Coronary artery (tissue), 2 donors: ENCODE data around the gene CEP250.
"Not testable (repeated sequence)": the region's sequence is repeated elsewhere in the genome, so short reads cannot be mapped to it uniquely, and the experiment has no call there.

Source experiments
- DNase-seq: peaks from one replicate; pipeline ENCODE4 v3.0.0-alpha.2; 2017; ENCODE audit warnings: low spot score
- H3K27ac ChIP-seq, 2 donors: fragments of 200-600 bp; sonication (generic); one replicate each; pipeline ENCODE4 v1.5.1; 2016 to 2019
- H3K4me3 ChIP-seq: fragments of 200-600 bp; sonication (generic); 2 replicates; pipeline ENCODE4 v1.5.1; 2016; ENCODE audit warnings: mild to moderate bottlenecking, moderate library complexity
- CTCF ChIP-seq: fragments of 200-600 bp; sonication (generic); IDR thresholded peaks from one replicate; pipeline ENCODE4 v1.5.1; 2019; ENCODE audit warnings: antibody characterized with exemption

Gene CEP250

GRCh38 chr20:35453647-35454046 is 1.8 kb upstream of the CEP250 start:
- no peak for DNase-seq
- H3K27ac ChIP-seq = no peak overlapping the region
- no peak for TF ChIP-seq CTCF
- H3K4me3 ChIP-seq = no peak overlapping the region

- H3K4me3 ChIP-seq, DNase-seq, H3K27ac ChIP-seq: not testable (repeated sequence)
Observed at GRCh38 chr20:35456700-35457099, 1.3 kb downstream of the CEP250 start.

GRCh38 chr20:35457539-35457938 is 2.1 kb downstream of the CEP250 start:
- H3K27ac ChIP-seq, H3K4me3 ChIP-seq, DNase-seq: not testable (repeated sequence)

GRCh38 chr20:35458388-35458787 is 3.0 kb downstream of the CEP250 start:
- no peak for TF ChIP-seq CTCF
- Histone ChIP-seq H3K4me3 (no peak overlapping the region), H3K27ac (no peak overlapping the region)
- no peak for DNase-seq

- TF ChIP-seq CTCF = no peak
- no peak overlapping the region for H3K27ac ChIP-seq
- H3K4me3 ChIP-seq = no peak overlapping the region
- DNase-seq = no peak
Observed at GRCh38 chr20:35461620-35462019, 6.2 kb downstream of the CEP250 start.

- no peak for TF ChIP-seq CTCF
- DNase-seq = no peak
- Histone ChIP-seq H3K4me3 (no peak overlapping the region), H3K27ac (no peak overlapping the region)
Observed at GRCh38 chr20:35462351-35462750, 7.0 kb downstream of the CEP250 start.

- peak; percentile 76 for TF ChIP-seq CTCF
- Histone ChIP-seq H3K27ac (no peak overlapping the region), H3K4me3 (no peak overlapping the region)
- no peak for DNase-seq
Observed at GRCh38 chr20:35463455-35464300, 8.3 kb downstream of the CEP250 start.

GRCh38 chr20:35465976-35466375 is 10.6 kb downstream of the CEP250 start:
- DNase-seq = no peak
- Histone ChIP-seq H3K27ac (no peak overlapping the region), H3K4me3 (no peak overlapping the region)
- no peak for TF ChIP-seq CTCF
